BE2C (cell line): ENCODE measurements around the gene RAB31.

Experiments
- DNase-seq: peaks from one replicate; pipeline ENCODE4 v3.0.0-alpha.2; 2020
- H3K27me3 ChIP-seq: fragments of 250-450 bp; sonication (Bioruptor Pico); 2 replicates; pipeline ENCODE4 v1.5.1; 2020; ENCODE audit warnings: mild to moderate bottlenecking
- H3K36me3 ChIP-seq: fragments of 250-450 bp; sonication (Bioruptor Pico); 2 replicates; pipeline ENCODE4 v1.5.1; 2020; ENCODE audit warnings: mild to moderate bottlenecking
- H3K4me1 ChIP-seq: fragments of 250-450 bp; sonication (Bioruptor Pico); 2 replicates; pipeline ENCODE4 v1.5.1; 2020
- H3K4me3 ChIP-seq: 2 replicates; pipeline ENCODE4 v1.5.1; 2011; ENCODE audit warnings: low read depth, low read length
- H3K9me3 ChIP-seq: fragments of 250-450 bp; sonication (Bioruptor Pico); 2 replicates; pipeline ENCODE4 v1.5.1; 2020
- TF ChIP-seq, protein P1 (sequence below): IDR thresholded peaks from 2 replicates; pipeline ENCODE4 v1.5.1; 2012; ENCODE audit warnings: mild to moderate bottlenecking, low read depth, low read length

Gene RAB31

DNA sequence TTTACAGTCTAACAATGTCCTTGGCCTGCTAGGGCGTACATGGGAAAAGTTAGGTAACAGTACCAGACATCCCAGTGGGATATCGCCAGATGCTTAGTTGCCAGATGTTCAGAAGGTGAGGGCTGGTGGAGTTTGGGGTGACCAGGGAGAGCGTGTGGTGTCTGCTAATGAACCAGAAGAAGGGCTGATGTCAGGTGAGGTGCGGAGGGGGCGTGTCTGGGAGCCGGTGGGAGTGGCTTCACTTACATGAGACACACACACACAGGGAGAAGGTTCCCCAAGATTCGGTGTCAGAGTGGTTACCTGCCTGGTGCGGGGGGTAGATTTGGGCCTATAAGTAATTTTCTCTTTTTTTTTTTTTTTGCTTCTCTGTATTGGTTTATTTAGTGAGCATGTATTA is 12.2 kb downstream of the RAB31 start:
- no peaks in the 10 kb centered on the region for H3K36me3 ChIP-seq
- TF ChIP-seq, protein P1, sequence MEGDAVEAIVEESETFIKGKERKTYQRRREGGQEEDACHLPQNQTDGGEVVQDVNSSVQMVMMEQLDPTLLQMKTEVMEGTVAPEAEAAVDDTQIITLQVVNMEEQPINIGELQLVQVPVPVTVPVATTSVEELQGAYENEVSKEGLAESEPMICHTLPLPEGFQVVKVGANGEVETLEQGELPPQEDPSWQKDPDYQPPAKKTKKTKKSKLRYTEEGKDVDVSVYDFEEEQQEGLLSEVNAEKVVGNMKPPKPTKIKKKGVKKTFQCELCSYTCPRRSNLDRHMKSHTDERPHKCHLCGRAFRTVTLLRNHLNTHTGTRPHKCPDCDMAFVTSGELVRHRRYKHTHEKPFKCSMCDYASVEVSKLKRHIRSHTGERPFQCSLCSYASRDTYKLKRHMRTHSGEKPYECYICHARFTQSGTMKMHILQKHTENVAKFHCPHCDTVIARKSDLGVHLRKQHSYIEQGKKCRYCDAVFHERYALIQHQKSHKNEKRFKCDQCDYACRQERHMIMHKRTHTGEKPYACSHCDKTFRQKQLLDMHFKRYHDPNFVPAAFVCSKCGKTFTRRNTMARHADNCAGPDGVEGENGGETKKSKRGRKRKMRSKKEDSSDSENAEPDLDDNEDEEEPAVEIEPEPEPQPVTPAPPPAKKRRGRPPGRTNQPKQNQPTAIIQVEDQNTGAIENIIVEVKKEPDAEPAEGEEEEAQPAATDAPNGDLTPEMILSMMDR = no peak
- no peak overlapping the region for H3K4me3 ChIP-seq
- DNase-seq = no peak
- H3K27me3 ChIP-seq = no peaks in the 10 kb centered on the region
- H3K4me1 ChIP-seq = no peaks in the 10 kb centered on the region
- H3K9me3 ChIP-seq = no peaks in the 10 kb centered on the region

DNA sequence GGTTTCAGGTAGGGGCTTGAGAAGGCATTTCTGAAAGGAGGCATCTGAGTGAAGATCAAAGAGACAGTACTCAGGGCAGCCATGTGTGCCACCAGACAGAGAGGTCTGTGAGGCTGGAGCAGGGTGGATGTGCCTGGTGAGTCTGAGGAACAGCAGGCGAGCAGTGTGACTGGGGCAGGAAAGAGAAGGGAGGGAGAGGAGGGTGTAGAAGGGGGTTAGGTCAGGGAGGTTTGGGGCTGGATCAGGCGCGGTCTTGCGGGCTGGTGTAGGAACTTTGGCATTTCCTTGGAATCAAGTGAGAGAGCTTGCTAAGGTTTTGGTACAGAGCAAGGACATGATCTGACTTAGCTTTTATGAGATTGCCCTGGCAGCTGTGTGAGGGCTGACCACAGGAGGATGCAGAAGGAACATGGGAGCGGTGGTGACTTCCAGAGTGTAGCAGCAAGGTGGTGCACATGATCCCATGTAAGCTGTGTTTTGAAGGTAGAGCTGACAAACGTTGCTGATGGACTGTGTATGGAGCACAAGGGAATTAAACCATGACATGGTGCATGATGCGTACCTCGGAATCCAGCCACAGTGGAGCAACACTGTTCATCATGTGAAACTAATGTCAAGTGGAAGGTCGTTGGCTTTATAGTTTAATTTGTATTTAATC is 13.9 kb downstream of the RAB31 start:
- H3K27me3 ChIP-seq = no peaks in the 10 kb centered on the region
- H3K4me3 ChIP-seq = no peak overlapping the region
- H3K9me3 ChIP-seq = no peaks in the 10 kb centered on the region
- DNase-seq = no peak
- H3K4me1 ChIP-seq = no peaks in the 10 kb centered on the region
- no peaks in the 10 kb centered on the region for H3K36me3 ChIP-seq
- TF ChIP-seq, protein P1 = no peak

GRCh38 chr18:9722691-9723090 is 14.6 kb downstream of the RAB31 start:
- DNase-seq = no peak
- Histone ChIP-seq H3K4me1 (no peaks in the 10 kb centered on the region), H3K27me3 (no peaks in the 10 kb centered on the region), H3K4me3 (no peak overlapping the region), H3K9me3 (no peaks in the 10 kb centered on the region), H3K36me3 (no peaks in the 10 kb centered on the region)
- TF ChIP-seq, protein P1 = no peak

DNA sequence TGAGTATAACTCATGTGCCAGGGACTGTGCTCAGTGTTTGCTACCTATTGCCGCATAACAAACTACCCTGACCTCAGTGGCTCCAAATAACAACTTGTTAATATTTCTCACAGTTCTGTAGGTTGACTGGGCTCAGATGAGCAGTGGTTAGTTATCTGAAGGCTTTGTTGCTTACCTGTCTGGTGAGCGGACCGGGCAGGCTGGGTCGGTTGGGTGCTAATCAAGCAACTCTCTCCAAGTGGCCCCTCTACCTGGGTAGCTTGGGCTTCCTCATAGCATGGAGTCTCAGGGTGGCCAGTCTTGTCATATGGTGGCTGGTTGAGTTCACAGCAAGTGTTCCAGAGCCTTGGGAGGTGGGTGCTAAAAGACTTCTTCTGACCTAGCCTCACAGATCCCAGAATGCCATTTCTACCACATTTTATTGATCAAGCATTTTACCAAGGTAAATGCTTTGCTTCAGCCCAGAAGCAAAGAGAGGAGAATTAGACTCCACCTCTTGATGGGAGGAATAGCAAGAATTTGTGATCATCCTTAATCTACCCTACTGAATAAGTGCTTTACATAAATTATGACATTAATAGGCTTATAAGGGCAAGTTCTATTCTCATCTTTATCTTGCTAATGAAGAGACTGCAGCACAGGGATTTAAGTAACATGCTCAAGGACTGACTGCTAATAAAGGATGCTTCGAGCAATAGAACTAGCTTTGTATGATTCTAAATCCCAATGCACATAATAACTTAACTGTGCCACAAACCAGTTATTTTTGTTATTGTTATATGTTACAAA is 16.9 kb downstream of the RAB31 start:
- DNase-seq = no peak
- H3K4me1 ChIP-seq = no peaks in the 10 kb centered on the region
- no peak overlapping the region for H3K4me3 ChIP-seq
- H3K9me3 ChIP-seq = no peaks in the 10 kb centered on the region
- no peaks in the 10 kb centered on the region for H3K36me3 ChIP-seq
- TF ChIP-seq, protein P1 = no peak
- H3K27me3 ChIP-seq = no peaks in the 10 kb centered on the region

DNA sequence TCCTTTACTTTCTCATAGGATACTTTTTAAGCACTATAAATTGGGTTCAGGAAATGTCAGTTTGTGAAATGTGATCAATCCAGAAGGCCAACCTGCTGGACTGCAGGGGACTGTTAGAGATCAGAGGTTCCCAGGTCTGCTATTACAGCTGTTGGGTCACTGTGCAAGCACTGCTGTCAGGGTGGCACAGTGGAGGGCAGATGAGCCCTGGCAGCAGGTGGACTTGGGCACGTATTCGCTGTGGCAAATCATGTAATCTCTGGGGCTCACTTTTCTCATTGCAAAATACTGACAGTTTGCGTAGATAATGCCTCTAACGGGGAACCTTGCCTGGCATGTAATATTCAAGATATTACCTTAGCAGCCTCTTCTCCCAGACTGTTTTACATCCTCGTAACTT is 18.1 kb downstream of the RAB31 start:
- Histone ChIP-seq H3K9me3 (no peaks in the 10 kb centered on the region), H3K4me1 (no peaks in the 10 kb centered on the region), H3K27me3 (no peaks in the 10 kb centered on the region), H3K36me3 (no peaks in the 10 kb centered on the region), H3K4me3 (no peak overlapping the region)
- TF ChIP-seq, protein P1 = no peak
- DNase-seq = no peak

- no peaks in the 10 kb centered on the region for H3K4me1 ChIP-seq
- no peak overlapping the region for H3K4me3 ChIP-seq
- no peaks in the 10 kb centered on the region for H3K9me3 ChIP-seq
- H3K27me3 ChIP-seq = no peaks in the 10 kb centered on the region
- H3K36me3 ChIP-seq = no peaks in the 10 kb centered on the region
- TF ChIP-seq, protein P1 = no peak
- no peak for DNase-seq
These were observed 18.8 kb downstream of the RAB31 start for GRCh38 chr18:9726936-9727335.
